GM18507 (cell line): Measurements from ENCODE around the gene LCMT1.
A peak's percentile ranks its signal among the peaks of the same experiment; 100 is the strongest.
"Not testable (repeated sequence)": the region's sequence is repeated elsewhere in the genome, so short reads cannot be mapped to it uniquely, and the experiment has no call there.

Experiments
- DNase-seq: peaks from one replicate; pipeline ENCODE4 v3.0.0; 2011; ENCODE audit warnings: low read depth; ENCODE audit not compliant: insufficient read length; ENCODE audit errors: extremely low spot score
- FAIRE-seq: peaks from 2 replicates; lab custom pipeline; 2011; peaks lifted over from hg19 to GRCh38; lab: Jason Lieb, UNC

Gene LCMT1

GRCh38 chr16:25111403-25112166 is at the start of gene LCMT1:
TSS of gene LCMT1 (plus strand) at chr16:25111742. CDS start at chr16:25111884, 142 bp downstream.
- FAIRE-seq (peak; percentile 96), DNase-seq (peak; percentile 89)

GRCh38 chr16:25063102-25063501 is 48.4 kb upstream of the LCMT1 start:
- DNase-seq: no peak
- FAIRE-seq: peak; percentile 67

GRCh38 chr16:25063865-25064264 is 47.7 kb upstream of the LCMT1 start:
- DNase-seq: no peak
- FAIRE-seq: no peak

GRCh38 chr16:25064281-25064680 is 47.3 kb upstream of the LCMT1 start:
- FAIRE-seq, DNase-seq: not testable (repeated sequence)

GRCh38 chr16:25064937-25065336 is 46.6 kb upstream of the LCMT1 start:
- FAIRE-seq (no peak), DNase-seq (no peak)

- FAIRE-seq (peak; percentile 58), DNase-seq (no peak)
These were observed 45.6 kb upstream of the LCMT1 start for GRCh38 chr16:25065899-25066298.

GRCh38 chr16:25066426-25066746 is 45.2 kb upstream of the LCMT1 start:
- FAIRE-seq (no peak), DNase-seq (no peak)

- peak; percentile 90 for DNase-seq
- peak; percentile 79 for FAIRE-seq
These were observed 44.6 kb upstream of the LCMT1 start for GRCh38 chr16:25066747-25067631.

GRCh38 chr16:25073854-25074253 is 37.7 kb upstream of the LCMT1 start:
- no peak for FAIRE-seq
- DNase-seq: no peak

GRCh38 chr16:25078386-25078978 is 33.1 kb upstream of the LCMT1 start:
- FAIRE-seq: no peak
- no peak for DNase-seq

GRCh38 chr16:25079637-25080378 is 31.7 kb upstream of the LCMT1 start:
- FAIRE-seq: no peak
- no peak for DNase-seq

- DNase-seq (no peak), FAIRE-seq (no peak)
These were observed 31.0 kb upstream of the LCMT1 start for GRCh38 chr16:25080420-25081131.

GRCh38 chr16:25081702-25082101 is 29.8 kb upstream of the LCMT1 start:
- DNase-seq: no peak
- FAIRE-seq: no peak

- FAIRE-seq: no peak
These were observed 28.5 kb upstream of the LCMT1 start for GRCh38 chr16:25083065-25083464.

GRCh38 chr16:25083701-25084100 is 27.8 kb upstream of the LCMT1 start:
- DNase-seq (no peak), FAIRE-seq (no peak)

More at GRCh38 chr16:25083065-25083464, 28.5 kb upstream of the LCMT1 start:
- DNase-seq: no peak

GRCh38 chr16:25084797-25085196 is 26.7 kb upstream of the LCMT1 start:
- FAIRE-seq: no peak
- DNase-seq: no peak

GRCh38 chr16:25087761-25088160 is 23.8 kb upstream of the LCMT1 start:
- no peak for FAIRE-seq
- DNase-seq: no peak

- no peak for DNase-seq
- FAIRE-seq: no peak
These were observed 22.2 kb upstream of the LCMT1 start for GRCh38 chr16:25089351-25089750.

- FAIRE-seq (no peak), DNase-seq (no peak)
These were observed 19.1 kb upstream of the LCMT1 start for GRCh38 chr16:25092441-25092840.
